Breast epithelium (tissue), 4 donors: Measurements from ENCODE around the gene ITPR1. TPM values are rescaled to one million over a fixed set of nuclear protein-coding genes. Genes with fewer than 3 reads are reported as not detected.

Source experiments
- DNase-seq, 2 donors: peaks; one replicate each; pipeline ENCODE4 v3.0.0-alpha.2; 2019; ENCODE audit warnings: low spot score in 2 of 2
- H3K27ac ChIP-seq, 2 donors: fragments of 200-600 bp; sonication (generic) in 1 of 2; one replicate each; pipeline ENCODE4 v1.5.1; 2016 to 2019; ENCODE audit warnings: mild to moderate bottlenecking in 1 of 2
- H3K27me3 ChIP-seq, 2 donors: fragments of 200-600 bp; sonication (generic) in 1 of 2; one replicate each; pipeline versions ENCODE4 v1.5.1 to v1.6.0; 2017 to 2019; ENCODE audit warnings: control low read depth in 1 of 2, mild to moderate bottlenecking in 1 of 2
- H3K36me3 ChIP-seq: fragments of 200-600 bp; one replicate; pipeline ENCODE4 v1.5.1; 2019
- H3K4me1 ChIP-seq, 2 donors: fragments of 200-600 bp; sonication (generic); one replicate each; pipeline ENCODE4 v1.5.1; 2016 to 2019; ENCODE audit warnings: control low read depth in 1 of 2
- H3K4me3 ChIP-seq, 3 donors: fragments of 200-600 bp; sonication (generic); 1 replicate in 2 of 3; 2 replicates in 1 of 3; pipeline ENCODE4 v1.5.1; 2016 to 2019; ENCODE audit warnings: mild to moderate bottlenecking in 3 of 3, moderate library complexity in 2 of 3
- H3K9me3 ChIP-seq, 2 donors: fragments of 200-600 bp; sonication (generic) in 1 of 2; one replicate each; pipeline ENCODE4 v1.5.1; 2016 to 2019; ENCODE audit warnings: control low read depth in 1 of 2
- POLR2A ChIP-seq: fragments of 450-650 bp; IDR thresholded peaks from one replicate; pipeline ENCODE4 v1.6.1; 2016; ENCODE audit warnings: antibody characterized with exemption, mild to moderate bottlenecking, moderate library complexity
- POLR2AphosphoS5 ChIP-seq, 3 donors: sonication (generic); formaldehyde crosslinking; IDR thresholded peaks; one replicate each; pipeline ENCODE4 v1.6.1; 2017; ENCODE audit warnings: antibody characterized with exemption in 3 of 3
- intact Hi-C: fragments of 100-400 bp; cut with DNase I; formaldehyde crosslinking; loops from one replicate; pipeline ENCODE4 v1.15.1; 2023; ENCODE audit warnings: low total_unique reads
- total RNA-seq, 3 donors: library from RNA; depleted of rRNA; stranded (reverse); fragments of >200 nt; gene quantifications; one replicate each; pipeline ENCODE4 v1.1.0, GENCODE V29; 2016
- TF ChIP-seq, protein P1 (sequence below), 3 donors: fragments of 450-650 bp; IDR thresholded peaks; one replicate each; pipeline ENCODE4 v1.5.1; 2016 to 2017; ENCODE audit warnings: antibody characterized with exemption in 3 of 3, mild to moderate bottlenecking in 3 of 3, moderate library complexity in 3 of 3

Gene ITPR1
- total RNA-seq, 3 donors from 2014 or later, result 53.8 to 227 (median 174) TPM

DNA sequence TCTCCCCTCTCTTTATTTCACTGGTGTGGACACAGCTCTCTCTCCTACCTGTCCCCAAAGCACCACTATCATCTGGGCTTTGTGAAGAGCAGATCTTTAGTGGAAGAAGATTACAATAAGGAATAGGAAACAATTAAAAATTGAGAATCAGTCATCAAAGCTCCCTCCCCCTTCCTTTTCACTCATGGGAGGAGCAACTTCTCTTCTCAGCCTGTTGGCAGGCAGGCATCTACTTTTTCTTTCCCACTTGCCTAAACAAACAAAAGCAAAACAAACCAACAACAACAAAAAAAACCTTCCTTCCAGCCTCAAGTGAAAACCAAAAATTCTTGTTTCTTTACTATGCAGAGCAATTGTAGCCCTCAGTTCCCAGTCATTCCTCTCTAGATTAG lies 360.6 kb downstream of the ITPR1 start:
- Histone ChIP-seq H3K9me3 (no peaks in the 10 kb centered on the region), H3K4me1 (no peaks in the 10 kb centered on the region), H3K27ac (no peak overlapping the region), H3K4me3 (no peak overlapping the region), H3K27me3 (no peaks in the 10 kb centered on the region), H3K36me3 (no peaks in the 10 kb centered on the region)
- intact Hi-C loops, result no loop called here
- no peak for DNase-seq
- TF ChIP-seq POLR2AphosphoS5 (IDR thresholded peaks at IDR 0.05), result no peak
- TF ChIP-seq POLR2A, result no peak
- TF ChIP-seq, protein P1, sequence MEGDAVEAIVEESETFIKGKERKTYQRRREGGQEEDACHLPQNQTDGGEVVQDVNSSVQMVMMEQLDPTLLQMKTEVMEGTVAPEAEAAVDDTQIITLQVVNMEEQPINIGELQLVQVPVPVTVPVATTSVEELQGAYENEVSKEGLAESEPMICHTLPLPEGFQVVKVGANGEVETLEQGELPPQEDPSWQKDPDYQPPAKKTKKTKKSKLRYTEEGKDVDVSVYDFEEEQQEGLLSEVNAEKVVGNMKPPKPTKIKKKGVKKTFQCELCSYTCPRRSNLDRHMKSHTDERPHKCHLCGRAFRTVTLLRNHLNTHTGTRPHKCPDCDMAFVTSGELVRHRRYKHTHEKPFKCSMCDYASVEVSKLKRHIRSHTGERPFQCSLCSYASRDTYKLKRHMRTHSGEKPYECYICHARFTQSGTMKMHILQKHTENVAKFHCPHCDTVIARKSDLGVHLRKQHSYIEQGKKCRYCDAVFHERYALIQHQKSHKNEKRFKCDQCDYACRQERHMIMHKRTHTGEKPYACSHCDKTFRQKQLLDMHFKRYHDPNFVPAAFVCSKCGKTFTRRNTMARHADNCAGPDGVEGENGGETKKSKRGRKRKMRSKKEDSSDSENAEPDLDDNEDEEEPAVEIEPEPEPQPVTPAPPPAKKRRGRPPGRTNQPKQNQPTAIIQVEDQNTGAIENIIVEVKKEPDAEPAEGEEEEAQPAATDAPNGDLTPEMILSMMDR (IDR thresholded peaks at IDR 0.05), result no peak

DNA sequence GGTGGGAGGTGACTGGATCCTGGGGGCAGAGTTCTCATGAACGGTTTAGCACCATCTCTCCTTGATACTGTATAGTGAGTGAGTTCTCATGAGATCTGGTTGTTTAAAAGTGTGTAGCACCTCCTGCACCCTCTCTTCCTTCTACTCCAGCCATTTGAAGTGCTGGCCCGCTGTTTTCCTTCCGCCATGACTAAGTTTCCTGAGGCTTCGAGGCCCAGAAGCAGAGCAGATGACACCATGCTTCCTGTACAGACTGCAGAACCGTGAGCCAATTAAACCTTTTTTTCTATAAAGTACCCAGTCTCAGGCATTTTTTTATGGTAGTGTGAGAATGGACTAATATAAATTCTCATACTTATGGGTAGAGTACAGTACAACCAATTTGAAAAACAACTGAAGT lies 362.5 kb downstream of the ITPR1 start:
- H3K4me1 ChIP-seq, result no peaks in the 10 kb centered on the region
- TF ChIP-seq, protein P1 (IDR thresholded peaks at IDR 0.05), result no peak
- TF ChIP-seq POLR2AphosphoS5 (IDR thresholded peaks at IDR 0.05) (no peak), POLR2A (no peak)

GRCh38 chr3:4856136-4856535 lies 363.0 kb downstream of the ITPR1 start:
- intact Hi-C loops, result loop anchor here (5.0 kb wide), 1 partner anchor 324 kb away; no protein-coding TSS in a partner anchor
- H3K36me3 ChIP-seq, result no peaks in the 10 kb centered on the region

More for the DNA sequence above, 362.5 kb downstream of the ITPR1 start:
- Histone ChIP-seq H3K4me3 (no peak overlapping the region), H3K36me3 (no peaks in the 10 kb centered on the region), H3K9me3 (no peaks in the 10 kb centered on the region), H3K27ac (no peak overlapping the region), H3K27me3 (no peaks in the 10 kb centered on the region)
- intact Hi-C loops, result loop anchor here (5.0 kb wide), 1 partner anchor 323 kb away; no protein-coding TSS in a partner anchor
- DNase-seq, result no peak

DNA sequence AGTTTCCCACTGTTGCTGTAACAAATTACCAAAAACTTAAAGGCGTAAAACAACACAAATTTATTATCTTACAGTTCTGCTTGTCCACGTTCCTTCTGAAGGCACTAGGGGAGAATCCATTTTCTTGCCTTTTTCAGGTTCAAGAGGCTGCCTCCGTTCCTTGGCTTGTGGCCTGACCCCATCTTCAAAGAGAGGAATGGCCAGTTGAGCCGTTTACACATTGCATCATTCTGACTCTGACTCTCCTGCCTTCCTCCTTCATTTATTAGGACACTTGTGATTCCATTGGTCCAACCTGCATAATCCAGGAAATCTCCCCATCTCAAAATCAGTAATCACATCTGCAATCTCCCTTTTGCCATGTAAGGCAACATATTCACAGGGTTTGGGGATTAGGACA lies 363.4 kb downstream of the ITPR1 start:
- Histone ChIP-seq H3K27me3 (no peaks in the 10 kb centered on the region), H3K4me1 (no peaks in the 10 kb centered on the region), H3K4me3 (no peak overlapping the region), H3K36me3 (no peaks in the 10 kb centered on the region), H3K9me3 (peaks cover 0 to 4% of the 10 kb centered on the region in 2 donors), H3K27ac (peak overlapping the region in 1 of 2 donors; percentile 4)
- no peak for DNase-seq
- TF ChIP-seq, protein P1 (IDR thresholded peaks at IDR 0.05), result no peak
- TF ChIP-seq POLR2A (no peak), POLR2AphosphoS5 (IDR thresholded peaks at IDR 0.05) (no peak)
- intact Hi-C loops, result loop anchor here (5.0 kb wide), 1 partner anchor 324 kb away; no protein-coding TSS in a partner anchor

More at GRCh38 chr3:4856136-4856535, 363.0 kb downstream of the ITPR1 start:
- peaks cover 0 to 4% of the 10 kb centered on the region in 2 donors for H3K9me3 ChIP-seq
- no peaks in the 10 kb centered on the region for H3K27me3 ChIP-seq
- DNase-seq, result no peak
- H3K27ac ChIP-seq, result no peak overlapping the region
- H3K4me3 ChIP-seq, result no peak overlapping the region
- TF ChIP-seq POLR2AphosphoS5 (IDR thresholded peaks at IDR 0.05) (no peak), POLR2A (no peak)
- TF ChIP-seq, protein P1 (IDR thresholded peaks at IDR 0.05), result no peak
- no peaks in the 10 kb centered on the region for H3K4me1 ChIP-seq

DNA sequence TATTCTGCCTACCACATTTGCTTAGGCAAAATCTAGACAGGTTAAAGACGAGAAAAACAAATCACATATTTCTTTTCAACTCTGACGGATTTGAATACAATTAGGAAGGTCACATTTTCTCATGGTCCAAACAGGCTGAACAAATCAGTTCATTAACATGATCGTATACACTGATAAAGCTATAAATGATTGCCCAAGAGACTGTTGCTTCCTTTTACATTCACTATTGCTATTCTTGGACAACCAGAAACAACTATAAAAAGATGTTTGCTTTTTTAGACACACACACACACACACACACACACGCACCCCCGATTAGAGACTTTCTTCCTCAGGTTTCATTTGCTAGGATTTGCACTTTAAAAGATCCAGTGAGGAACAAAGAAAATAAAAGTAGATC lies 363.8 kb downstream of the ITPR1 start:
- DNase-seq, result no peak

More for the DNA sequence above, 363.8 kb downstream of the ITPR1 start:
- intact Hi-C loops, result loop anchor here (5.0 kb wide), 1 partner anchor 325 kb away; no protein-coding TSS in a partner anchor
- Histone ChIP-seq H3K4me1 (no peaks in the 10 kb centered on the region), H3K4me3 (no peak overlapping the region), H3K27ac (peak overlapping the region in 1 of 2 donors; percentile 4), H3K9me3 (peaks cover 0 to 8% of the 10 kb centered on the region in 2 donors), H3K27me3 (no peaks in the 10 kb centered on the region), H3K36me3 (no peaks in the 10 kb centered on the region)
- TF ChIP-seq, protein P1 (IDR thresholded peaks at IDR 0.05), result no peak
